ENCODE data around the gene S1PR3. TPM values are rescaled to one million over a fixed set of nuclear protein-coding genes. Genes with fewer than 3 reads are reported as not detected.

The S1PR3 gene
- total and polyA plus RNA-seq, 12 donors, result 10.0 to 108 (median 61.6) TPM

GRCh38 chr9:89047667-89048066 is 56.4 kb downstream of the S1PR3 start:
- Histone ChIP-seq H3K4me1 (replicated peaks in 1 of 2) (no peaks in the 10 kb centered on the region), H3K27me3 (no peaks in the 10 kb centered on the region), H3K27ac (no peak overlapping the region), H3K36me3 (replicated peaks in 1 of 2) (no peaks in the 10 kb centered on the region), H3K4me3 (no peak overlapping the region), H3K9me3 (replicated peaks in 1 of 3) (no peaks in the 10 kb centered on the region)
- 91 to 95% (median 94%) methylated on average over 4 of the region's 4 CpGs for WGBS, 4 donors
- intact Hi-C loops (cut with DNase I), result no loop called here
- TF ChIP-seq POLR2A (IDR thresholded peaks at IDR 0.05), result no peak
- TF ChIP-seq, protein P1, sequence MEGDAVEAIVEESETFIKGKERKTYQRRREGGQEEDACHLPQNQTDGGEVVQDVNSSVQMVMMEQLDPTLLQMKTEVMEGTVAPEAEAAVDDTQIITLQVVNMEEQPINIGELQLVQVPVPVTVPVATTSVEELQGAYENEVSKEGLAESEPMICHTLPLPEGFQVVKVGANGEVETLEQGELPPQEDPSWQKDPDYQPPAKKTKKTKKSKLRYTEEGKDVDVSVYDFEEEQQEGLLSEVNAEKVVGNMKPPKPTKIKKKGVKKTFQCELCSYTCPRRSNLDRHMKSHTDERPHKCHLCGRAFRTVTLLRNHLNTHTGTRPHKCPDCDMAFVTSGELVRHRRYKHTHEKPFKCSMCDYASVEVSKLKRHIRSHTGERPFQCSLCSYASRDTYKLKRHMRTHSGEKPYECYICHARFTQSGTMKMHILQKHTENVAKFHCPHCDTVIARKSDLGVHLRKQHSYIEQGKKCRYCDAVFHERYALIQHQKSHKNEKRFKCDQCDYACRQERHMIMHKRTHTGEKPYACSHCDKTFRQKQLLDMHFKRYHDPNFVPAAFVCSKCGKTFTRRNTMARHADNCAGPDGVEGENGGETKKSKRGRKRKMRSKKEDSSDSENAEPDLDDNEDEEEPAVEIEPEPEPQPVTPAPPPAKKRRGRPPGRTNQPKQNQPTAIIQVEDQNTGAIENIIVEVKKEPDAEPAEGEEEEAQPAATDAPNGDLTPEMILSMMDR (IDR thresholded peaks at IDR 0.05), result no peak
- DNase-seq, result no peak

GRCh38 chr9:89048616-89049015 is 57.3 kb downstream of the S1PR3 start:
- no peak for TF ChIP-seq POLR2A (IDR thresholded peaks at IDR 0.05)
- TF ChIP-seq, protein P1 (IDR thresholded peaks at IDR 0.05), result no peak
- H3K27ac ChIP-seq, result no peak overlapping the region
- no peak for DNase-seq
- no peaks in the 10 kb centered on the region for H3K36me3 ChIP-seq (replicated peaks in 1 of 2)
- no peaks in the 10 kb centered on the region for H3K4me1 ChIP-seq (replicated peaks in 1 of 2)
- H3K9me3 ChIP-seq (replicated peaks in 1 of 3), result no peaks in the 10 kb centered on the region
- intact Hi-C loops (cut with DNase I), result no loop called here
- 91 to 95% (median 95%) methylated on average over 9 to 11 of the region's 11 CpGs for WGBS, 4 donors
- H3K27me3 ChIP-seq, result no peaks in the 10 kb centered on the region
- no peak overlapping the region for H3K4me3 ChIP-seq

- no peaks in the 10 kb centered on the region for H3K4me1 ChIP-seq (replicated peaks in 1 of 2)
- H3K9me3 ChIP-seq (replicated peaks in 1 of 3), result no peaks in the 10 kb centered on the region
- H3K27me3 ChIP-seq, result no peaks in the 10 kb centered on the region
- intact Hi-C loops (cut with DNase I), result no loop called here
- WGBS, 4 donors, result 89 to 92% (median 90%) methylated on average over 8 of the region's 8 CpGs
- H3K4me3 ChIP-seq, result no peak overlapping the region
- H3K27ac ChIP-seq, result no peak overlapping the region
- H3K36me3 ChIP-seq (replicated peaks in 1 of 2), result no peaks in the 10 kb centered on the region
- no peak for DNase-seq
- TF ChIP-seq, protein P1 (IDR thresholded peaks at IDR 0.05), result no peak
- no peak for TF ChIP-seq POLR2A (IDR thresholded peaks at IDR 0.05)
Observed at GRCh38 chr9:89049646-89050045, 58.4 kb downstream of the S1PR3 start.

DNA sequence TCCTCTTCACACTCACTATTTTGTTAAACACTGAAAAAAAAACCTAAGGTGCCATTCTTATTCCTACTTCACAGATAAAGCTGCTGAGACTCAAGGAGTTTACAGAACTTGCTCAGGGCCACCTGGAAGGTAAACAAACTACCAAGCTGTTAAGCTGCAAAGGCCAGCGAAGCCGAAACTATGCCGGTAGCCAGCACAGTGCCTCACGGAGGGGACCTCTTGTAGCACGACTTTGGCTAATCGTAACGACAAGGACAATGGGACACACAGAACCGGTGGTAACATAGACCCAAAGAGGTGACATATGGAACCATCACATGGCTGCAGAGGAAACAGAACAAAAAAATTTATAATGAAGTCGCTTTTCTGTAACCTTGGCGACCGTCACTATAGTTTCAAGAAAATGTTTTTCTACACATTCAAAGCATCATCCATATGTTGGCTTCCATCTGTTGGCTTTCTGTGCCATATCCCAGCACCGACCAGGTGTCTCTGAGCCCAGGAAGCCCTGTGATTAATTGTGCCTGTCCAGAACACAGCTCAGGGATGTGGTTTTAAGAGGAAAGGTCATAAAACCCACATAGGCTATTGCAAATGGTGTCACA is 60.3 kb downstream of the S1PR3 start:
- DNase-seq, result no peak
- Histone ChIP-seq H3K27me3 (no peaks in the 10 kb centered on the region), H3K27ac (no peak overlapping the region), H3K36me3 (replicated peaks in 1 of 2) (no peaks in the 10 kb centered on the region), H3K9me3 (replicated peaks in 1 of 3) (no peaks in the 10 kb centered on the region), H3K4me3 (no peak overlapping the region), H3K4me1 (replicated peaks in 1 of 2) (no peaks in the 10 kb centered on the region)
- intact Hi-C loops (cut with DNase I), result no loop called here
- TF ChIP-seq, protein P1 (IDR thresholded peaks at IDR 0.05), result no peak
- no peak for TF ChIP-seq POLR2A (IDR thresholded peaks at IDR 0.05)
- WGBS, 4 donors, result 92 to 96% (median 95%) methylated on average over 12 of the region's 12 CpGs
